Gastrocnemius medialis (tissue), 4 donors: ENCODE measurements around the gene RAB15.

ENCODE experiments used
- CTCF ChIP-seq, 5 experiments: fragments of 450-650 bp in 3 of 5; fragments of 200-600 bp in 2 of 5; sonication (generic) in 2 of 5; IDR thresholded peaks in 4 of 5; conservative IDR thresholded peaks in 1 of 5; 1 replicate in 4 of 5; 2 replicates in 1 of 5; pipeline ENCODE4 v1.5.1; 2016 to 2019; ENCODE audit warnings: antibody characterized with exemption in 5 of 5, mild to moderate bottlenecking in 3 of 5, moderate library complexity in 3 of 5
- POLR2A ChIP-seq, 2 donors: fragments of 450-650 bp; IDR thresholded peaks; one replicate each; pipeline ENCODE4 v1.6.1; 2017; ENCODE audit warnings: antibody characterized with exemption in 2 of 2, mild to moderate bottlenecking in 2 of 2, moderate library complexity in 2 of 2

GRCh38 chr14:64971943-64972791 lies at the start of gene RAB15:
- no peak for TF ChIP-seq POLR2A (IDR thresholded peaks at IDR 0.05)
- no peak for TF ChIP-seq CTCF (IDR thresholded peaks at IDR 0.05 in 4 of 5, conservative IDR thresholded peaks at IDR 0.05 in 1 of 5)
